Measurements from ENCODE around the gene GOSR1. TPM values are rescaled to one million over a fixed set of nuclear protein-coding genes. Genes with fewer than 3 reads are reported as not detected.
"Not testable (repeated sequence)": the region's sequence is repeated elsewhere in the genome, so short reads cannot be mapped to it uniquely, and the experiment has no call there.

GOSR1 gene
- total and polyA plus RNA-seq, 2 donors (not counting 3 experiments of a cell fraction or from before 2014, with no cell fraction given) = 13.8 to 41.0 TPM

GRCh38 chr17:30569531-30570175 lies 92.4 kb downstream of the GOSR1 start:
- H3K36me3 ChIP-seq (ENCODE audit: control insufficient read depth in 2 of 2, extremely low read depth in 1 of 2, insufficient read depth in 2 of 2, low read length in 2 of 2); H2AFZ ChIP-seq (ENCODE audit: low read depth, low read length); H3K27ac ChIP-seq (ENCODE audit: insufficient read depth, low read depth, low read length); POLR2A ChIA-PET; H4K20me1 ChIP-seq (replicated peaks; ENCODE audit: control insufficient read depth, extremely low read depth, insufficient read depth, low read length); H3K27me3 ChIP-seq (ENCODE audit: control insufficient read depth in 2 of 2, insufficient read depth in 2 of 2, low read length in 2 of 2); H3K9me1 ChIP-seq (replicated peaks; ENCODE audit: control insufficient read depth, extremely low read depth, insufficient read depth, low read length); FAIRE-seq; H3K4me3 ChIP-seq (replicated peaks in 1 of 3; ENCODE audit: insufficient read depth in 1 of 3, low read depth in 1 of 3, low read length in 3 of 3); H3K4me2 ChIP-seq (ENCODE audit: insufficient read depth, low read length); intact Hi-C loops (cut with micrococcal nuclease); CTCF ChIA-PET; H3K9me3 ChIP-seq (replicated peaks; ENCODE audit: control insufficient read depth, insufficient read depth, low read length); BruUV-seq (replicated peaks); H3K9ac ChIP-seq (replicated peaks; ENCODE audit: extremely low read depth, insufficient read depth, low read length); dilution Hi-C loops (cut with MboI; ENCODE audit: extremely low pct_ligation_motif_present, low sequenced_read_pairs); H3K79me2 ChIP-seq (ENCODE audit: control insufficient read depth, insufficient read depth, low read length); DNase-seq (ENCODE audit: low read depth, low spot score); H3K4me1 ChIP-seq (ENCODE audit: control insufficient read depth, extremely low read depth, insufficient read depth, low read length): not testable (repeated sequence)

GRCh38 chr17:30570191-30570590 lies 93.0 kb downstream of the GOSR1 start:
- no peak for DNase-seq (ENCODE audit: low read depth, low spot score)
- dilution Hi-C loops (cut with MboI; ENCODE audit: extremely low pct_ligation_motif_present, low sequenced_read_pairs) (no loop called here), intact Hi-C loops (cut with micrococcal nuclease) (no loop called here)
- no peak overlapping the region for H3K4me3 ChIP-seq (replicated peaks in 1 of 3; ENCODE audit: insufficient read depth in 1 of 3, low read depth in 1 of 3, low read length in 3 of 3)
- TF ChIP-seq POLR2AphosphoS5 (IDR thresholded peaks at IDR 0.05; ENCODE audit: insufficient read depth, low read depth, low read length) (no peak), GATA2 (IDR thresholded peaks at IDR 0.05; ENCODE audit: insufficient read depth, insufficient read length, low read depth, low read length) (no peak), EZH2 (IDR thresholded peaks at IDR 0.05; ENCODE audit: borderline replicate concordance, low read depth, low read length, severe bottlenecking) (no peak)
- TF ChIP-seq, protein P1, sequence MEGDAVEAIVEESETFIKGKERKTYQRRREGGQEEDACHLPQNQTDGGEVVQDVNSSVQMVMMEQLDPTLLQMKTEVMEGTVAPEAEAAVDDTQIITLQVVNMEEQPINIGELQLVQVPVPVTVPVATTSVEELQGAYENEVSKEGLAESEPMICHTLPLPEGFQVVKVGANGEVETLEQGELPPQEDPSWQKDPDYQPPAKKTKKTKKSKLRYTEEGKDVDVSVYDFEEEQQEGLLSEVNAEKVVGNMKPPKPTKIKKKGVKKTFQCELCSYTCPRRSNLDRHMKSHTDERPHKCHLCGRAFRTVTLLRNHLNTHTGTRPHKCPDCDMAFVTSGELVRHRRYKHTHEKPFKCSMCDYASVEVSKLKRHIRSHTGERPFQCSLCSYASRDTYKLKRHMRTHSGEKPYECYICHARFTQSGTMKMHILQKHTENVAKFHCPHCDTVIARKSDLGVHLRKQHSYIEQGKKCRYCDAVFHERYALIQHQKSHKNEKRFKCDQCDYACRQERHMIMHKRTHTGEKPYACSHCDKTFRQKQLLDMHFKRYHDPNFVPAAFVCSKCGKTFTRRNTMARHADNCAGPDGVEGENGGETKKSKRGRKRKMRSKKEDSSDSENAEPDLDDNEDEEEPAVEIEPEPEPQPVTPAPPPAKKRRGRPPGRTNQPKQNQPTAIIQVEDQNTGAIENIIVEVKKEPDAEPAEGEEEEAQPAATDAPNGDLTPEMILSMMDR (IDR thresholded peaks at IDR 0.05; ENCODE audit: extremely low read depth in 1 of 2, insufficient read depth in 1 of 2, low read depth in 1 of 2, low read length in 2 of 2) = no peak
- ChIA-PET POLR2A (no interaction called here), CTCF (no interaction called here)
- H3K79me2 ChIP-seq (ENCODE audit: control insufficient read depth, insufficient read depth, low read length) = no peaks in the 10 kb centered on the region
- no peaks in the 10 kb centered on the region for H3K9me3 ChIP-seq (replicated peaks; ENCODE audit: control insufficient read depth, insufficient read depth, low read length)
- no peak overlapping the region for H3K9ac ChIP-seq (replicated peaks; ENCODE audit: extremely low read depth, insufficient read depth, low read length)
- no peak overlapping the region for H3K4me2 ChIP-seq (ENCODE audit: insufficient read depth, low read length)
- H3K36me3 ChIP-seq (ENCODE audit: control insufficient read depth in 2 of 2, extremely low read depth in 1 of 2, insufficient read depth in 2 of 2, low read length in 2 of 2) = no peaks in the 10 kb centered on the region
- H3K27ac ChIP-seq (ENCODE audit: insufficient read depth, low read depth, low read length) = no peak overlapping the region
- BruUV-seq (replicated peaks) = no TSS peak
- no peaks in the 10 kb centered on the region for H3K4me1 ChIP-seq (ENCODE audit: control insufficient read depth, extremely low read depth, insufficient read depth, low read length)
- H2AFZ ChIP-seq (ENCODE audit: low read depth, low read length) = no peak overlapping the region
- no peaks in the 10 kb centered on the region for H4K20me1 ChIP-seq (replicated peaks; ENCODE audit: control insufficient read depth, extremely low read depth, insufficient read depth, low read length)
- peaks cover 0 to 2% of the 10 kb centered on the region in 2 experiments for H3K27me3 ChIP-seq (ENCODE audit: control insufficient read depth in 2 of 2, insufficient read depth in 2 of 2, low read length in 2 of 2)
- FAIRE-seq = no peak
- H3K9me1 ChIP-seq (replicated peaks; ENCODE audit: control insufficient read depth, extremely low read depth, insufficient read depth, low read length) = no peaks in the 10 kb centered on the region
